GM21360 (cell line): ENCODE data around the gene ERC1.
"Not testable (repeated sequence)": the region's sequence is repeated elsewhere in the genome, so short reads cannot be mapped to it uniquely, and the experiment has no call there.

Source experiments
- ATAC-seq: cut with Tn5 transposase; IDR thresholded peaks from one replicate; pipeline ENCODE4 v1.9.1; 2021; ENCODE audit warnings: mild to moderate bottlenecking, moderate library complexity; ENCODE audit not compliant: unreplicated experiment

ERC1 gene

GRCh38 chr12:1346126-1346525 lies 355.1 kb downstream of the ERC1 start:
- no peak for ATAC-seq

DNA sequence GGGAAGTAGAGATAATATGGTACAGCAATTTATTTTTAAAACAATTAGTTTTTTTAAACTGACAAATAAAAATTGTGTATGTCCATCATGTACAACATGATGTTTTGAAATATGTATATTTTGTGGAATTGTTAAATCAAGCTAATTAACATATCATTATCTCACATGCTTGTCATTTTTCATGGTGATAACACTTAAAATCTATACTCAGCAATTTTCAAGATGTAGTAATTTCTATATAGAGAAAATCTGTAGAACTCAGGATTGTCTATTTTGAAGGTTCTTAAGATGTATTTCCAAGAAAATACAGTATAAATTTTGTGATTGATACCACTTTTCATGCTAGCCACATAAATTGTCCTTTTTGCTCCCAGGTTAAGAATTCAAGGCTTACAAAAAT lies 356.3 kb downstream of the ERC1 start:
- ATAC-seq, result no peak

DNA sequence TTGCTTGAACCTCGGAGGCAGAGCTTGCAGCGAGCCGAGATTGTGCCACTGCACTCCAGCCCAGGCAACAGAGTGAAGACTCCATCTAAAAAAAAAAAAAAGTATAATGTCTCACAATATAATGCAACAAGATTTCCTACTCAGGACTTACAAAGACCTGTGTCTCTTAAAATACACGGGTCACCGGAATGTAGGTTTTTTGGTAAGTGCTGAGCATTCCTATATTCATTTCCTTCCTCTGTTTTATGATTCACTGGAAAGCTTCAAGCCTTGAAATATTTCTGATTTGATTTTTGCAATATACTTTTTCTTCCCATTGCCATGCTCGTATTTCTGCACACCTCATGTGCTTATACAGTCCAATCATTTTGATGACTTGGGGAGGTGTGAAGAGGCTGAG lies 357.6 kb downstream of the ERC1 start:
- no peak for ATAC-seq

DNA sequence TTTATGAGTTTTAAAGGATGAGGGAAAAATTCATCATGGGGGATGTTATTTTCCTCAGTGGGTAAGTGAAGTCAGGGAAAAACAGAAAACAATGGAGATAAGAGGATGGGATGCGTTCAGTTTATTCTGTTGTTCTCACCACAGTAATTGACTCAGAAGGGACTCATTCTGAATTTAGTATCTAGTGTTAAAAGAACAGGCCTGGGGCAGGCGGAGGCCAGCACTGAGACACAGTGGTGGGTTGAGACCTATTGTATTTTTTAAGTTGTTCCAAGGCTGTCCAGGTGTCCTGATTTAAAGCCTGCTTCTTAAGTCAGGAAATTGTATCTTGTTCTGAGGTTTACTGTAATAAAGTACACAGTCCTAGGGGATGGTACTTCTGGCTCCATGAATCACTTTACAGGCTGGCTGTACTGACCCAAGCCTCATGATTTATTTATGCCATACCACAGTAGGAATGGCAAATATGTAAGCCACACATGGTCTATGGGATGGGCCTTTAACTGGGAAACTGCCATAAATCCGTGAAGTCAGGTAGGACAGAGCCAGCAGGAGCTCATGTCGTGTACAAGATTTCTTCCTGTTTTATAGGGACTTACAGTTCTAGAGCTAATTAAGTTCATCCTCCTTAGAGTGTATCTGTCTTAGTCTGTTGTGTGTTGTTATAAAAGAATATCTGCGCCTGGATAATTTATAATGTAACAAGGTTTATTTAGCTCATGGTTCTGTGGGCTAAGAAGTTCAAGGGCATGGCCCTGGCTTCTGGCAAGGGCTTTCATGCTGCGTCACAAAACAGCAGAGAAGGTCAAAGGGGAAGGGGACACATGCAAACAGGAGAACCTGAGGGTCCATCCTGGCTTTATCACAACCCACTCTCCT lies 359.3 kb downstream of the ERC1 start:
- no peak for ATAC-seq

GRCh38 chr12:1350934-1351240 lies 359.9 kb downstream of the ERC1 start:
- ATAC-seq, result no peak

DNA sequence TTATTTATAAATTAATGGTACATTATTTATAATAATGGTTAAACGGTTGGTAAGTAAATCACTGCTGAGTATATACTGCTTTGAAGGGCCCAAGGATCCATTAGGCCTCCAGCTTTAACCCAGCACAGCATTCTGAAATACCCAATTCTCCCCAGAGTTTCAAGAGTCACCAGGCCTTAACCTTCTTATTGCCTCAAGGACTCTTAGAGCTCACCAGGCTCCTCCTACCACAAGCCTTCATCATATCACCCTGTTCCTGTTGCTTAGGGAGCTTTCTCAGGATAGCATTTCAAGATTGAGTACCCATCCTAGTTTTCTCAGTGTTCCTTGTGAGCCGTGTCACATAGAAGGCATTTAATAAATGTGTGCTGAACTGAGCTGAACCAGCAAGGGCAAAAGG lies 360.9 kb downstream of the ERC1 start:
- ATAC-seq, result no peak

DNA sequence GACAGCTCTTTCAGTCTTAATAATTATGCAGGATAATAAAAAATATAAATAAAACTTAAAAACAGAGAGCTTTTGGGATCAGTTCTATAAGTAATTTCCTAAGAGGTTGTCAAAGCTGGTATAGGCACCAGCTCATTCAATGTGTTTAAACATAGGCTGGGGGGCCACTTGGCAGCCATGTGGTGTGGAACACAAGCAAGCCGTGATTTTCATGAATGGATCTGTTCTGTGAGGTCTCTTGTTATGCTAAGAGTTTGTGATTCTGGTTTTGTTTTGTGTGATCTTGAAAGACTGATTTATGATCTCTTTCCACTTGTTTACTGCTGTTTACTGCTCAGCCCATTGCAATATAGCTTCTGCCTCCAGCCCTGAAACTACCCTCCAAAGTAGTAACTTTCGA lies 362.4 kb downstream of the ERC1 start:
- ATAC-seq, result no peak

DNA sequence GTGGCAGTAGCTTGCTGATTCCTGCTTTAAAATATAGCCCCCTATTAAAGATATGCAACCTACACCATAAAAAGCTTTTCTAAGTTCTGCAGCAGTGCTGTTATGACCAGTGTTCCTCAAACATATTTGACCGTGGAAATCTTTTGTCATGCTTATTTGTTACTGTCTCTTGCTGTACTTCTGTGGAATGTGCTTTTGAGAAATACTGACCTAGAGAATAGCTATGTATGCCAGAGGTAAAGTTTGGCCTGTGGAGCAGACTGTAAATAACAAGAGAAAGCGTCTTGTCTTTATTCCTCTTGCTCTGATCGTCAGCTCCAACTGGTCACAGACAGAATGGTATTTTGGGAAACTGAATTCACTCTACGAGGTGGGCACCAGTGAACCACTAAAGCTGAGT lies 364.4 kb downstream of the ERC1 start:
- ATAC-seq, result no peak

DNA sequence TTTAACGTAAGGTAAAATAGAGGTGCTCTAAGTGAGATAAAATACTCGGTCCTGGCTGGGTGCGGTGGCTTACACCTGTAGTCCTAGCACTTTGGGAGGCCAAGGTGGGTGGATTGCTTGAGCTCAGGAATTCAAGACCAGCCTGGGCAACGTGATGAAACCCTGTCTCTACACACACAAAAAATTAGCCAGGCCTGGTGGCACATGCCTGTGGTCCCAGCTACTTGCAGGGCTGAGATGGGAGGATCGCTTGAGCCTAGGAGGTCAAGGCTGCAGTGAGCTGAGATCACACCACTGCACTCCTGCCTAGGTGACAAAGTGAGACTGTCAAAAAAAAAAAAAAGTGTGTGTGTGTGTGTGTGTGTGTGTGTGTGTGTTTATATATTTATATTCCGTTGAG lies 364.8 kb downstream of the ERC1 start:
- ATAC-seq, result not testable (repeated sequence)

GRCh38 chr12:1356285-1356684 lies 365.3 kb downstream of the ERC1 start:
- ATAC-seq, result no peak

DNA sequence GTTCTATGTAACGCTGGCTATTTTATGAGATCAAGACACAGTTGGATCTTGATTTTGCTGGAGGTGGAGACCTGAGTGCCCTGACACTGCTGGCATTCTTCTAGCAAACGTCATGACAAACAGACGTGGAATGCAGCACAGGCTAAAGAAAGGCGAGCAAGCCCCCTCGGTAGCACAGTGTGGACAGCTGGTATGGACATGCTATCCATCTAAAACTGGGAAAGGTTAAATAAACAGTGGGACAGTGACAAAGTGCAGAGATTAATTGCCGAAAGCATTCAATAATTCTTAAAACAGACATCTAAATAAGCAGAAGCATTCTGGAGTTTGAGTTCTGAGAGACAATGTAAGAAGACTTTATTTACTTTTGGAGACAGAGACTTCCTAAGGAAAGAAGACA lies 366.1 kb downstream of the ERC1 start:
- ATAC-seq, result no peak

DNA sequence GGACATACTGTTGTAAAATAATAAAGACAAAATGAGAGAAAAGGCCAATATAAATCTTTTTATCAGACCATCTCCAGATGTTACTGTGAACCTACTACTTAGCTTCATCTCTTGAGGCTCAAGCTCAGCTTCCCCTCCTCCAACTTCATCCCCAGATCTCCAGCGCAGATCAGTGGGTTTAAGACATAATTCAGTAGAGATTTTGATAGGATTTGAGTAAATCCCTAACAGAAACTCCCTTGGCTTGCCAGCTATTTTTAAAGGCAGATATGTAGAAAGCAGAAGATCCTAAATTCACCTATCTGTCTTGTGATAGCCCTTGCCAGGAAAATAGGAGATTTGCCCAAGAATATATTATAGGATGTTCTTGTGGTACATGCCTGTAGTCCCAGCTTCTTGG lies 366.7 kb downstream of the ERC1 start:
- no peak for ATAC-seq

DNA sequence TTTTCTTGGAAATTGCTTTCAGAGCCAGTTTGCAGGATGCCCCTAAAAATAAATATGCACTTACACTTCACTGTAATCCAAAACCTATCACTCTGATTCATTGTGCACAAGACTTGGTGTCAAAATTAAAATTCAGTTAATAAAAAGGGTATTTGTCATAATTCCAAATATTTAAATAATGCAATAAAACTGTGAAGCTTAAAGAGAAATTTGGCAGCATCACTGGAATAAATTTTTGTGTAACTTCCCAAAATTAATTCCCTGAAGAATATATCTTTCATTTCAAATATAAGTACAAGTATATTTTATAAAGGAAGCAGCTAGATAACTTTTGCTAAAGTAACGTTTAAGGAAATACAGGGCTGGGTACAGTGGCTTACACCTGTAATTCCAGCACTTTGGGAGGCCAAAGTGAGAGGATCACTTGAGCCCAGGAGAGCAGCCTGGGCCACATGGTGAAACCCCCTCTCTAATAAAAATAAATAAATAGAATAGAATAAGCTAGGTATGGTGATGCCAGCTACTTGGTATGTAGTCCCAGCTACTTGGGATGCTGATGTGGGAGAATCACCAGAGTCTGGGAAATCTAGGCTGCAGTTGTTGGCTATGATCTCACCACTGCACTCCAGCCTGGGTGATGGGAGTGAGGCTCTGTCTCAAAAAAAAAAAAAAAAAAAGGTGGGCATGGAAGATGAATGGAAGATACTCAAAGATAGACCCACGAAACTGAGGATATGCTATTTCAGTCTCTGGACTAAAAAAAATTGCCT lies 369.6 kb downstream of the ERC1 start:
- ATAC-seq, result no peak

- ATAC-seq, result no peak
These were observed 371.2 kb downstream of the ERC1 start for GRCh38 chr12:1362143-1362662.

- ATAC-seq, result no peak
These were observed 374.7 kb downstream of the ERC1 start for GRCh38 chr12:1365703-1366102.

GRCh38 chr12:1367331-1368291 lies 376.6 kb downstream of the ERC1 start:
- no peak for ATAC-seq

DNA sequence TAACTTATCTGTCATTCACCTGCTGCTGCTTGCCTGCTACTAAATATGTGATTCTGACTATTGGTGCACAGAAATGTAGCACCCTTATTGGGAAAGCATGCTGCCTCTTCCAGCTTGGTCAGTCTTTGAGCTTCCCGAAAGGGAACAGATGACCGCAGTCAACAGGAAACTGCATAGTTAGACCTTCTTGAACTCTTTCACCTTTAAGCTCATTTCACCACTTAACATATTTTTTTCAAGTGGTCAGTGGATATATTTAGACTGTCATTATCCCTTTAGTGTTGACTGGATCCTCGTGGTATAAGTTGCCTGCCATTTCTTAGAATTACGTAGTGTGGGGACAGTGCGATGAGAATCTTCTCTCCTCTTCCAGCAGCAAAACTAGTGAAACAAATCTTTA lies 378.4 kb downstream of the ERC1 start:
- ATAC-seq, result no peak

DNA sequence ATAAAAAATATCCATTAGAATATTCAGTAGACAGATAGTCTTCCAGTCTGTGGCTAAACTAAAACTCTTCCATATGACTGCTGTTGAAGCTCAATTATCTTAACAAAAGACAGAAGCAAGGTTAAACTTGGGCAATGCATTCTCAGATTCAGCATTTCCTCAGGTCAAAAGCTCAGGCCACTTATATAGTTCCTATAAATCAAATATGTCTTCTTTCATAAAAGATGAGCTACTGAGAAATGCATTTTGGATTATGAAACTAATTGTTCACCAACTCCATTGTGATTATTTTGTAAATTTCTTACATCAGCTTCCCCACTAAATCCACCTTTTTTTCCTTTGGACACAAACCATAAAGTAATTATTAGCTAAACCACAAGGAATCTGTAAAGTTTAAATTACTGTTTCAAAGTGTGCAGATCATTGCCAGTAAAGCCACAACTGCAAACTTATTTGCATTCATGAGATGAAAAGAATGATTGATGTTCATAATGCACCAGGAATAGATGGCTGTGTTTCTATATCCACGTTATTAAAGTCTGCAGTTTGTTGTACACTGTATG lies 379.0 kb downstream of the ERC1 start:
- ATAC-seq, result no peak

DNA sequence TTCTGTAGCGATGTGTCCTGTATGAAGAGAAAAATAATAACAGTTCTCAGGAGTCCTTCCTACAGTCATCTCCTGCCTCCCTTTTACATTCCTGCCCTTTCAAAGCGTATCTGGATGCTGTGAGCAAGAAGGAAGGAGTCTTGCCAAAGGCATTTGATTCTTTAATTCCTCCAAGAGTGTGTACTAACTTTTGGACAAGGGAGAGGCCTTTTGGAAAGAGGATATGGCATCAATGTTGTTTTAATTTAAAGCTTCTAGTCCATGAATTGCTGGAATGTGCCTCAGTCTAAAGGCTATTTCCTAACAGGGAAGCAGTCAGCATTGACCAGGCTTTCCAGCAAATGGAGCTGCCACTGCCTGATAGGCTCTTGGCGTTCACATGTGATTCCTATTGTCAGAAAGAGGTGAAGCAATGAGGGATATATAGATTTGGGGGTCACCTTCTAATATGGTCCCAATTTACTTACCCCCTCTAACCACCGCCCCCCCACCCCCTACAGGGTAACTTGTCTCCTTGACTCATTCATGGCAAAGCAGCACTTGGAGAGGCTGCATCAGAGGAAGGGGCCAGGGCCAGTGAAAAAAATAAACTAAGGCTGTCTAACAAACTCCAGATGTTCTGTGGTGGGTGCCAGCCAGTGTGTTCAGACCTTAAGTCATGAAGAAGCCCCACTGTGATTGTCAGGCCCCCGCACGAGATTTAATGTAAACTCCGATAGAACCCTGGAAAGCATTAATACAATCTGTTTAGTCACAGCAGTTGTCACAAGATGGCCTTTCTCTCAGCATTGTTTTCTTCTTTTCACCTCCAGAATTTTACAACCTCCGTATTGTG lies 383.1 kb downstream of the ERC1 start:
- no peak for ATAC-seq

DNA sequence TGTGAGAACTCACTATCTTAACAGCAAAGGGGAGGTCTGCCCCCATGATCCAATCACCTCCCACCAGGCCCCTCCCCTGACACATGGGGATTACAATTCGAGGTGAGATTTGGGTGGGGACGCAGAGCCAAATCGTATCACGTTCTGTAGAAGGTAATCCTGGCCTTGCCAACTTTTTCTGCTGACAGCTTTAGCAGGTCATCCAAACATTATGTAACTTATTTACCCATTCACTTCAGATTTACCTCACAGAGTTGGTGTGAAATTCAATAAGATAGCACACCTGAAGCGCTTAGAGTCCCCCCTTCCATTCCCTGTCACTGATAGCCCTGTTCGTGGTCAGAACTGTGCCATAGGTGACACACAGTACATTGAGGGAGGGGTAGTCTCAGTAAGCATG lies 384.3 kb downstream of the ERC1 start:
- no peak for ATAC-seq
